Endothelial cell of umbilical vein (primary cell): ENCODE data around the gene EDAR. TPM values are rescaled to one million over a fixed set of nuclear protein-coding genes. Genes with fewer than 3 reads are reported as not detected.

Experiments used
- BruUV-seq: library from RNA; stranded (reverse); fragments of 400-500 nt; replicated peaks from 2 replicates; lab custom pipeline; 2021; lab: Mats Ljungman, UMichigan
- CTCF ChIA-PET: fragments of 300-600, 350-600 bp; sonication (Branson Sonifier 250); formaldehyde crosslinking; loops from one replicate; lab custom pipeline; 2021; ENCODE audit warnings: antibody characterized with exemption, inconsistent platforms; lab: Charles Lee
- POLR2A ChIA-PET: fragments of 300-600, 350-600 bp; sonication (Branson Sonifier 250); formaldehyde crosslinking; loops from one replicate; lab custom pipeline; 2021; ENCODE audit warnings: antibody characterized with exemption, inconsistent platforms; lab: Charles Lee
- DNase-seq: peaks from one replicate; pipeline ENCODE4 v3.0.0-alpha.2; 2011; ENCODE audit warnings: low read depth, low spot score
- FAIRE-seq: peaks from 2 replicates; lab custom pipeline; 2011; peaks lifted over from hg19 to GRCh38; lab: Jason Lieb, UNC
- H2AFZ ChIP-seq: 2 replicates; pipeline ENCODE4 v1.6.0; 2012; ENCODE audit warnings: low read depth, low read length, control low read depth, inconsistent platforms
- H3K27ac ChIP-seq: 2 replicates; pipeline ENCODE4 v1.5.1; 2011; ENCODE audit warnings: low read depth, mild to moderate bottlenecking, control low read depth, low read length, moderate library complexity; ENCODE audit not compliant: insufficient read depth
- H3K27me3 ChIP-seq, 2 experiments: 2 replicates each; pipeline versions ENCODE4 v1.6.0 to v1.6.1; 2011; ENCODE audit warnings: low read length in 2 of 2, mixed read lengths in 1 of 2; ENCODE audit not compliant: control insufficient read depth in 2 of 2, insufficient read depth in 2 of 2
- H3K36me3 ChIP-seq, 2 experiments: 2 replicates in 1 of 2; 3 replicates in 1 of 2; pipeline ENCODE4 v1.5.1; 2011; ENCODE audit warnings: low read length in 2 of 2, mild to moderate bottlenecking in 1 of 2, moderate library complexity in 1 of 2; ENCODE audit not compliant: control insufficient read depth in 2 of 2, insufficient read depth in 2 of 2; ENCODE audit errors: extremely low read depth in 1 of 2
- H3K4me1 ChIP-seq: 3 replicates; pipeline ENCODE4 v1.5.1; 2011; ENCODE audit warnings: mild to moderate bottlenecking, low read length; ENCODE audit not compliant: control insufficient read depth, insufficient read depth; ENCODE audit errors: extremely low read depth
- H3K4me2 ChIP-seq: 2 replicates; pipeline ENCODE4 v1.6.1; 2011; ENCODE audit warnings: low read length, control low read depth, mixed read lengths; ENCODE audit not compliant: insufficient read depth
- H3K4me3 ChIP-seq, 3 experiments: fragments of 200-600 bp in 1 of 3; sonication (generic), shearing (Covaris generic) in 1 of 3; replicated peaks in 1 of 3; 2 replicates each; pipeline ENCODE4 v1.5.1; 2011 to 2016; ENCODE audit warnings: control low read depth in 3 of 3, low read length in 3 of 3, mild to moderate bottlenecking in 2 of 3, inconsistent platforms in 1 of 3, low read depth in 1 of 3, moderate library complexity in 1 of 3; ENCODE audit not compliant: insufficient read depth in 1 of 3
- H3K79me2 ChIP-seq: 2 replicates; pipeline ENCODE4 v1.6.0; 2012; ENCODE audit warnings: low read length, inconsistent platforms; ENCODE audit not compliant: control insufficient read depth, insufficient read depth
- H3K9ac ChIP-seq: replicated peaks from 2 replicates; pipeline ENCODE3; 2011; ENCODE audit warnings: low read length, control low read depth; ENCODE audit not compliant: insufficient read depth; ENCODE audit errors: extremely low read depth
- H3K9me1 ChIP-seq: replicated peaks from 3 replicates; pipeline ENCODE4 v1.6.0; 2011; ENCODE audit warnings: mild to moderate bottlenecking, low read length; ENCODE audit not compliant: control insufficient read depth, insufficient read depth; ENCODE audit errors: extremely low read depth
- H3K9me3 ChIP-seq: replicated peaks from 2 replicates; pipeline ENCODE4 v1.5.1; 2012; ENCODE audit warnings: low read length, inconsistent platforms; ENCODE audit not compliant: control insufficient read depth, insufficient read depth
- H4K20me1 ChIP-seq: replicated peaks from 2 replicates; pipeline ENCODE3; 2011; ENCODE audit warnings: mild to moderate bottlenecking, low read length; ENCODE audit not compliant: control insufficient read depth, insufficient read depth; ENCODE audit errors: extremely low read depth
- CTCF ChIP-seq, 2 donors: IDR thresholded peaks; 1 replicate in 1 of 2; 2 replicates in 1 of 2; pipeline ENCODE4 v1.5.1; 2011; ENCODE audit warnings: low read length in 2 of 2, mild to moderate bottlenecking in 2 of 2, moderate library complexity in 2 of 2, control low read depth in 1 of 2, inconsistent platforms in 1 of 2, low read depth in 1 of 2; ENCODE audit not compliant: insufficient read depth in 1 of 2; ENCODE audit errors: extremely low read depth in 1 of 2
- EZH2 ChIP-seq: IDR thresholded peaks from 2 replicates; pipeline ENCODE4 v1.6.1; 2012; ENCODE audit warnings: borderline replicate concordance, low read depth, mild to moderate bottlenecking, moderate library complexity, low read length, inconsistent platforms; ENCODE audit not compliant: severe bottlenecking
- FOS ChIP-seq: IDR thresholded peaks from 2 replicates; pipeline ENCODE4 v1.6.1; 2011; ENCODE audit warnings: mild to moderate bottlenecking, low read length, moderate library complexity, borderline replicate concordance; ENCODE audit not compliant: insufficient read depth
- GATA2 ChIP-seq: IDR thresholded peaks from 2 replicates; pipeline ENCODE4 v1.7.0; 2011; ENCODE audit warnings: low read depth, mild to moderate bottlenecking, moderate library complexity, mixed read lengths, low read length; ENCODE audit not compliant: insufficient read length, insufficient read depth
- JUN ChIP-seq: IDR thresholded peaks from 2 replicates; pipeline ENCODE4 v1.6.1; 2011; ENCODE audit warnings: borderline replicate concordance, low read depth; ENCODE audit not compliant: insufficient read length, insufficient read depth
- MAX ChIP-seq: IDR thresholded peaks from 2 replicates; pipeline ENCODE4 v1.6.1; 2011; ENCODE audit not compliant: insufficient read depth, insufficient read length
- MYC ChIP-seq: IDR thresholded peaks from one replicate; pipeline ENCODE4 v1.6.1; 2011; ENCODE audit warnings: mild to moderate bottlenecking, low read depth, low read length
- POLR2A ChIP-seq: IDR thresholded peaks from 2 replicates; pipeline ENCODE4 v1.6.1; 2012; ENCODE audit warnings: low read depth, mild to moderate bottlenecking, control low read depth, low read length
- POLR2AphosphoS5 ChIP-seq: IDR thresholded peaks from 2 replicates; pipeline ENCODE4 v1.6.1; 2012; ENCODE audit warnings: low read depth, mild to moderate bottlenecking, control low read depth, low read length, moderate library complexity; ENCODE audit not compliant: insufficient read depth
- dilution Hi-C: fragments of 300-500 bp; cut with MboI; formaldehyde crosslinking; loops from one replicate; pipeline ENCODE4 v1.15.0; 2019; ENCODE audit warnings: low sequenced_read_pairs; ENCODE audit not compliant: extremely low pct_ligation_motif_present
- intact Hi-C: fragments of 100-400 bp; cut with micrococcal nuclease; formaldehyde crosslinking; loops from one replicate; pipeline ENCODE4 v1.10.0; 2022
- polyA plus RNA-seq, 4 experiments: library from polyadenylated mRNA; depleted of rRNA in 3 of 4; stranded (reverse) in 3 of 4; unstranded in 1 of 4; fragments of >200 nt; gene quantifications; 2 replicates each; pipeline versions ENCODE4 v1.2.1 to v1.2.3, GENCODE V29; 2011 to 2012; ENCODE audit warnings: missing spikeins in 1 of 4
- total RNA-seq: library from RNA; stranded (reverse); gene quantifications from 2 replicates; pipeline ENCODE4 v1.2.3, GENCODE V29; 2021

Gene EDAR
- total and polyA plus RNA-seq, 2 donors (not counting 3 experiments of a cell fraction or from before 2014, with no cell fraction given) = not detected

DNA sequence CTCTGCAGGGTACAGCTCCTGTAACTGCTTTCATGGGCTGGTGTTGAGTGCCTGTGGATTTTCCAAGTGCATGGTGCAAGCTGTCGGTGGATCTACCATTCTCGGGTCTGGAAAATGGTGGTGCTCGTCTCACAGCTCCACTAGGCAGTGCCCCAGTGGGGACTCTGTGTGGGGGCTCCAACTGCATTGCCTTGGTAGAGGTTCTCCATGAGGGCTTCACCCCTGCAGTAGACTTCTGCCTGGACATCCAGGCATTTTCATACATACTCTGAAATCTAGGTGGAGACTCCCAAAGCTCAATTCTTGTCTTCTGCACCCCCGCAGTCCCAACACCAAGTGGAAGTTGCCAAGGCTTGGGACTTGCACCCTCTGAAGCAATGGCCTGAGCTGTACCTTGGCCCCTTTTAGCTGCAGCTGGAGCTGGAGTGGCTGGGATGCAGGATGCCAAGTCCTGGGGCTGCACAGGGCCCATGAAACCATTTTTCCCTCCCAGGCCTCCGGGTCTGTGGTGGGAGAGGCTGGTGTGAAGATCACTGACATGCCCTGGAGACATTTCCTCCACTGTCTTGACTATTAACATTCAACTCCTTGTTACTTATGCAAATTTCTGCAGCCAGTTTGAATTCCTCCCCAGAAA, 41.6 kb downstream of the EDAR start:
- CTCF ChIA-PET = no interaction called here
- intact Hi-C loops = no loop called here
- Histone ChIP-seq H3K9me3 (no peaks in the 10 kb centered on the region), H3K9me1 (no peaks in the 10 kb centered on the region), H3K79me2 (no peaks in the 10 kb centered on the region), H3K27ac (no peak overlapping the region), H3K9ac (no peak overlapping the region), H4K20me1 (no peaks in the 10 kb centered on the region), H3K36me3 (no peaks in the 10 kb centered on the region), H3K4me2 (no peak overlapping the region), H2AFZ (no peak overlapping the region), H3K4me1 (no peaks in the 10 kb centered on the region), H3K27me3 (peaks cover 1 to 14% of the 10 kb centered on the region in 2 experiments), H3K4me3 (no peak overlapping the region)
- no TSS peak for BruUV-seq
- TF ChIP-seq CTCF (IDR thresholded peaks at IDR 0.05; ENCODE audit: extremely low read depth in 1 of 2, insufficient read depth in 1 of 2, low read depth in 1 of 2, low read length in 2 of 2) = no peak
- TF ChIP-seq EZH2 = no peak
- TF ChIP-seq MYC = no peak
- TF ChIP-seq POLR2AphosphoS5 = no peak
- TF ChIP-seq FOS = no peak
- TF ChIP-seq JUN = no peak
- TF ChIP-seq POLR2A = no peak
- TF ChIP-seq GATA2 = no peak
- TF ChIP-seq MAX = no peak
- DNase-seq (no peak), FAIRE-seq (no peak)
- dilution Hi-C loops = no loop called here
- POLR2A ChIA-PET = no interaction called here
